Thymus (tissue), 11 donors: ENCODE measurements around the gene GRAMD1A. TPM values are rescaled to one million over a fixed set of nuclear protein-coding genes. Genes with fewer than 3 reads are reported as not detected.
A peak's percentile ranks its signal among the peaks of the same experiment; 100 is the strongest.
"Not testable (repeated sequence)": the region's sequence is repeated elsewhere in the genome, so short reads cannot be mapped to it uniquely, and the experiment has no call there.

Source experiments
- DNase-seq, 9 donors: peaks; one replicate each; pipeline ENCODE4 v3.0.0-alpha.2; 2013; ENCODE audit warnings: low spot score in 9 of 9, low read depth in 6 of 9, missing footprints in 1 of 9
- H3K27ac ChIP-seq, 2 donors: one replicate each; pipeline ENCODE4 v1.5.1; 2013; ENCODE audit warnings: control low read depth in 1 of 2, low read depth in 1 of 2, low read length in 1 of 2, mild to moderate bottlenecking in 1 of 2, moderate library complexity in 1 of 2
- H3K27me3 ChIP-seq, 2 donors: one replicate each; pipeline ENCODE4 v1.5.1; 2013; ENCODE audit warnings: low read length in 1 of 2; ENCODE audit not compliant: control insufficient read depth in 2 of 2, insufficient read depth in 1 of 2
- H3K36me3 ChIP-seq, 2 donors: one replicate each; pipeline ENCODE4 v1.5.1; 2013; ENCODE audit warnings: low read length in 1 of 2, mild to moderate bottlenecking in 1 of 2, moderate library complexity in 1 of 2; ENCODE audit not compliant: control insufficient read depth in 2 of 2, insufficient read depth in 2 of 2
- H3K4me1 ChIP-seq, 2 donors: one replicate each; pipeline ENCODE4 v1.5.1; 2013; ENCODE audit warnings: low read length in 2 of 2; ENCODE audit not compliant: control insufficient read depth in 2 of 2, insufficient read depth in 2 of 2
- H3K4me3 ChIP-seq, 2 donors: one replicate each; pipeline ENCODE4 v1.5.1; 2013; ENCODE audit warnings: low read length in 2 of 2, control low read depth in 1 of 2, mild to moderate bottlenecking in 1 of 2
- H3K9me3 ChIP-seq, 2 donors: one replicate each; pipeline ENCODE4 v1.5.1; 2013; ENCODE audit warnings: low read length in 1 of 2, mild to moderate bottlenecking in 1 of 2; ENCODE audit not compliant: control insufficient read depth in 2 of 2, insufficient read depth in 1 of 2
- WGBS: extraction: QIAGEN DNeasy Blood & Tissue Kit; methylation state at CpG from one replicate; pipeline ENCODE4 v1.1.7; 2013; 5-methylcytosine and 5-hydroxymethylcytosine counted together
- polyA plus RNA-seq: library from polyadenylated mRNA; stranded (reverse); fragments of 200-250 nt; gene quantifications from one replicate; pipeline ENCODE4 v1.2.3, GENCODE V29; 2013
- total RNA-seq: library from RNA; stranded (reverse); fragments of 120-200 nt; gene quantifications from one replicate; pipeline ENCODE4 v1.2.4, GENCODE V29; 2013
- donor health status: healthy.

The GRAMD1A gene
- total and polyA plus RNA-seq, 2 donors = 18.7 to 51.9 TPM

GRCh38 chr19:35013041-35013819 lies 13.1 kb downstream of the GRAMD1A start:
- WGBS = 74% methylated on average over 32 of the region's 32 CpGs
- Histone ChIP-seq H3K27me3 (no peaks in the 10 kb centered on the region), H3K27ac (peak overlapping the region; percentile 74 to 83), H3K9me3 (no peaks in the 10 kb centered on the region), H3K4me3 (no peak overlapping the region), H3K36me3 (peaks cover 70 to 85% of the 10 kb centered on the region in 2 donors), H3K4me1 (peaks cover 9 to 32% of the 10 kb centered on the region in 2 donors)
- DNase-seq = peak in 3 of 9 donors; percentile 59 to 75 (median 72)

- Histone ChIP-seq H3K36me3 (peaks cover 74 to 90% of the 10 kb centered on the region in 2 donors), H3K27ac (peak overlapping the region; percentile 74 to 83), H3K4me1 (peaks cover 9 to 32% of the 10 kb centered on the region in 2 donors), H3K9me3 (no peaks in the 10 kb centered on the region), H3K27me3 (no peaks in the 10 kb centered on the region), H3K4me3 (no peak overlapping the region)
- DNase-seq = peak in 4 of 9 donors; percentile 45 to 82 (median 62)
- WGBS = 74% methylated on average over 23 of the region's 23 CpGs
Measured at GRCh38 chr19:35013820-35014754, 14.0 kb downstream of the GRAMD1A start.

GRCh38 chr19:35014774-35015173 lies 14.7 kb downstream of the GRAMD1A start:
- not testable (repeated sequence) for H3K4me3 ChIP-seq, H3K27me3 ChIP-seq, DNase-seq, H3K9me3 ChIP-seq
- Histone ChIP-seq H3K4me1 (peaks cover 9 to 32% of the 10 kb centered on the region in 2 donors), H3K27ac (peak overlapping the region; percentile 67 to 74), H3K36me3 (peaks cover 74 to 90% of the 10 kb centered on the region in 2 donors)
- 96% methylated on average over 4 of the region's 4 CpGs for WGBS

- Histone ChIP-seq H3K27me3 (no peaks in the 10 kb centered on the region), H3K27ac (no peak overlapping the region), H3K4me3 (no peak overlapping the region), H3K4me1 (peaks cover 9 to 32% of the 10 kb centered on the region in 2 donors), H3K9me3 (no peaks in the 10 kb centered on the region), H3K36me3 (peaks cover 72 to 85% of the 10 kb centered on the region in 2 donors)
- no peak for DNase-seq
- WGBS = 95% methylated on average over 16 of the region's 16 CpGs
Measured at GRCh38 chr19:35015270-35015953, 15.3 kb downstream of the GRAMD1A start.

- no peak for DNase-seq
- peaks cover 72 to 86% of the 10 kb centered on the region in 2 donors for H3K36me3 ChIP-seq
- whole genome bisulfite sequencing = 99% methylated on average over 6 of the region's 6 CpGs
- no peaks in the 10 kb centered on the region for H3K9me3 ChIP-seq
- no peak overlapping the region for H3K4me3 ChIP-seq
- H3K27me3 ChIP-seq = no peaks in the 10 kb centered on the region
- H3K4me1 ChIP-seq = peaks cover 9 to 32% of the 10 kb centered on the region in 2 donors
- H3K27ac ChIP-seq = no peak overlapping the region
Measured at GRCh38 chr19:35015954-35016351, 15.8 kb downstream of the GRAMD1A start.

- DNase-seq = no peak
- H3K4me1 ChIP-seq = peaks cover 9 to 26% of the 10 kb centered on the region in 2 donors
- peaks cover 74 to 83% of the 10 kb centered on the region in 2 donors for H3K36me3 ChIP-seq
- no peaks in the 10 kb centered on the region for H3K27me3 ChIP-seq
- H3K4me3 ChIP-seq = no peak overlapping the region
- no peaks in the 10 kb centered on the region for H3K9me3 ChIP-seq
- no peak overlapping the region for H3K27ac ChIP-seq
- 96% methylated on average over 3 of the region's 3 CpGs for WGBS
Measured at GRCh38 chr19:35017507-35017906, 17.4 kb downstream of the GRAMD1A start.

GRCh38 chr19:35018379-35018778 lies 18.3 kb downstream of the GRAMD1A start:
- H3K4me3 ChIP-seq = no peak overlapping the region
- H3K36me3 ChIP-seq = peaks cover 82 to 85% of the 10 kb centered on the region in 2 donors
- H3K4me1 ChIP-seq = peaks cover 7 to 18% of the 10 kb centered on the region in 2 donors
- H3K27me3 ChIP-seq = no peaks in the 10 kb centered on the region
- no peak for DNase-seq
- no peak overlapping the region for H3K27ac ChIP-seq
- over 99% methylated on average over 4 of the region's 4 CpGs for WGBS
- H3K9me3 ChIP-seq = no peaks in the 10 kb centered on the region

GRCh38 chr19:35019144-35019543 lies 19.0 kb downstream of the GRAMD1A start:
- Histone ChIP-seq H3K27me3 (no peaks in the 10 kb centered on the region), H3K4me3 (no peak overlapping the region), H3K9me3 (no peaks in the 10 kb centered on the region), H3K4me1 (peaks cover 2 to 10% of the 10 kb centered on the region in 2 donors), H3K36me3 (peaks cover 85 to 86% of the 10 kb centered on the region in 2 donors), H3K27ac (no peak overlapping the region)
- WGBS = 97% methylated on average over 22 of the region's 22 CpGs
- DNase-seq = no peak
